Measurements from ENCODE around the gene PDCD6IP.

The PDCD6IP gene

GRCh38 chr3:33898901-33899300 lies 100.5 kb downstream of the PDCD6IP start:
- no peak overlapping the region for H3K4me3 ChIP-seq (ENCODE audit: control insufficient read depth, low read depth, low read length)
- no peak for TF ChIP-seq CTCF (IDR thresholded peaks at IDR 0.05; ENCODE audit: control insufficient read depth, insufficient read depth, low read depth, low read length, missing control alignments)
- no peak for DNase-seq (ENCODE audit: low read depth)

- TF ChIP-seq CTCF (IDR thresholded peaks at IDR 0.05; ENCODE audit: control insufficient read depth, insufficient read depth, low read depth, low read length, missing control alignments) = no peak
- DNase-seq (ENCODE audit: low read depth) = no peak
- no peak overlapping the region for H3K4me3 ChIP-seq (ENCODE audit: control insufficient read depth, low read depth, low read length)
These were observed 102.0 kb downstream of the PDCD6IP start for GRCh38 chr3:33900440-33900808.

- H3K4me3 ChIP-seq (ENCODE audit: control insufficient read depth, low read depth, low read length) = no peak overlapping the region
- no peak for TF ChIP-seq CTCF (IDR thresholded peaks at IDR 0.05; ENCODE audit: control insufficient read depth, insufficient read depth, low read depth, low read length, missing control alignments)
- no peak for DNase-seq (ENCODE audit: low read depth)
These were observed 102.5 kb downstream of the PDCD6IP start for GRCh38 chr3:33900809-33901505.

GRCh38 chr3:33901862-33902563 lies 103.6 kb downstream of the PDCD6IP start:
- no peak overlapping the region for H3K4me3 ChIP-seq (ENCODE audit: control insufficient read depth, low read depth, low read length)
- no peak for DNase-seq (ENCODE audit: low read depth)
- TF ChIP-seq CTCF (IDR thresholded peaks at IDR 0.05; ENCODE audit: control insufficient read depth, insufficient read depth, low read depth, low read length, missing control alignments) = no peak

GRCh38 chr3:33904730-33905129 lies 106.3 kb downstream of the PDCD6IP start:
- H3K4me3 ChIP-seq (ENCODE audit: control insufficient read depth, low read depth, low read length) = no peak overlapping the region
- DNase-seq (ENCODE audit: low read depth) = no peak
- TF ChIP-seq CTCF (IDR thresholded peaks at IDR 0.05; ENCODE audit: control insufficient read depth, insufficient read depth, low read depth, low read length, missing control alignments) = no peak

- no peak for TF ChIP-seq CTCF (IDR thresholded peaks at IDR 0.05; ENCODE audit: control insufficient read depth, insufficient read depth, low read depth, low read length, missing control alignments)
- H3K4me3 ChIP-seq (ENCODE audit: control insufficient read depth, low read depth, low read length) = no peak overlapping the region
- DNase-seq (ENCODE audit: low read depth) = no peak
These were observed 109.9 kb downstream of the PDCD6IP start for GRCh38 chr3:33908250-33908851.

All from AG09309 (cell line).